ENCODE data around the gene STX10. TPM values are rescaled to one million over a fixed set of nuclear protein-coding genes. Genes with fewer than 3 reads are reported as not detected.
"Not testable (repeated sequence)": the region's sequence is repeated elsewhere in the genome, so short reads cannot be mapped to it uniquely, and the experiment has no call there.

STX10 gene
- total RNA-seq, 1 experiment from 2014 or later, result 63.3 TPM

DNA sequence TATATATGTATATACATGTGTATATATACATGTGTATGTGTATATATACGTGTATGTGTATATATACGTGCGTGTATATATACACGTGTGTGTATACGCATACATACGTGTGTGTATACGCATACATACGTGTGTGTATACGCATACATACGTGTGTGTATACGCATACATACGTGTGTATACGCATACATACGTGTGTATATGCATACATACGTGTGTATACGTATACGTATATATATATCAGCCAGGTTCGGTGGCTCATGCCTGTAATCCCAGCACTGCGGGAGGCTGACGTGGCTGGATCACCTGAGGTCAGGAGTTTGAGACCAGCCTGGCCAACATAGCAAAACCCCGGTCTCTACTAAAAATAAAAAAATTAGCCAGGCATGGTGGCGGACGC is 34.8 kb upstream of the STX10 start:
- POLR2A ChIA-PET (ENCODE audit: low non-redundant PET); DNase-seq (ENCODE audit: low spot score); H3K27me3 ChIP-seq (replicated peaks; ENCODE audit: insufficient read depth, low read depth, low read length, poor library complexity); intact Hi-C loops (cut with micrococcal nuclease; ENCODE audit: unreplicated experiment); CTCF ChIA-PET; H3K4me3 ChIP-seq (ENCODE audit: low read depth, low read length, poor library complexity, severe bottlenecking); H3K9me3 ChIP-seq (ENCODE audit: low read depth, low read length, poor library complexity, severe bottlenecking); H3K27ac ChIP-seq (ENCODE audit: low read depth, low read length, poor library complexity, severe bottlenecking); BruUV-seq (replicated peaks); H3K36me3 ChIP-seq (ENCODE audit: insufficient read depth, low read length, poor library complexity, severe bottlenecking): not testable (repeated sequence)
- peaks cover 12% of the 10 kb centered on the region for H3K4me1 ChIP-seq (ENCODE audit: insufficient read depth, low read length, poor library complexity, severe bottlenecking)

- H3K27ac ChIP-seq (ENCODE audit: low read depth, low read length, poor library complexity, severe bottlenecking), result peak overlapping the region; percentile 77
Measured at GRCh38 chr19:13181747-13182388, 31.7 kb upstream of the STX10 start.

GRCh38 chr19:13178291-13178690 is 28.1 kb upstream of the STX10 start:
- CTCF ChIA-PET, result interaction anchor here (1.1 kb wide), 1 partner anchor 201 kb away, joined by 3 read pairs; no protein-coding TSS in a partner anchor
- DNase-seq (ENCODE audit: low spot score); POLR2A ChIA-PET (ENCODE audit: low non-redundant PET); intact Hi-C loops (cut with micrococcal nuclease; ENCODE audit: unreplicated experiment); H3K36me3 ChIP-seq (ENCODE audit: insufficient read depth, low read length, poor library complexity, severe bottlenecking); H3K9me3 ChIP-seq (ENCODE audit: low read depth, low read length, poor library complexity, severe bottlenecking); H3K27me3 ChIP-seq (replicated peaks; ENCODE audit: insufficient read depth, low read depth, low read length, poor library complexity); H3K27ac ChIP-seq (ENCODE audit: low read depth, low read length, poor library complexity, severe bottlenecking); BruUV-seq (replicated peaks); H3K4me3 ChIP-seq (ENCODE audit: low read depth, low read length, poor library complexity, severe bottlenecking): not testable (repeated sequence)
- H3K4me1 ChIP-seq (ENCODE audit: insufficient read depth, low read length, poor library complexity, severe bottlenecking), result peaks cover 21% of the 10 kb centered on the region

More at GRCh38 chr19:13181747-13182388, 31.7 kb upstream of the STX10 start:
- BruUV-seq (replicated peaks), result no TSS peak
- H3K4me1 ChIP-seq (ENCODE audit: insufficient read depth, low read length, poor library complexity, severe bottlenecking), result peaks cover 12% of the 10 kb centered on the region
- intact Hi-C loops (cut with micrococcal nuclease; ENCODE audit: unreplicated experiment), result no loop called here
- POLR2A ChIA-PET (ENCODE audit: low non-redundant PET), result interaction anchor here (0.6 to 0.7 kb wide), 3 partner anchors 10 to 64 kb away, joined by 8 to 14 read pairs (median 13); no protein-coding TSS in a partner anchor
- H3K4me3 ChIP-seq (ENCODE audit: low read depth, low read length, poor library complexity, severe bottlenecking), result no peak overlapping the region
- peak; percentile 57 for DNase-seq (ENCODE audit: low spot score)
- H3K9me3 ChIP-seq (ENCODE audit: low read depth, low read length, poor library complexity, severe bottlenecking), result no peaks in the 10 kb centered on the region
- no peaks in the 10 kb centered on the region for H3K36me3 ChIP-seq (ENCODE audit: insufficient read depth, low read length, poor library complexity, severe bottlenecking)
- TF ChIP-seq EZH2 (IDR thresholded peaks at IDR 0.05; ENCODE audit: borderline replicate concordance, low read depth, low read length, poor library complexity, severe bottlenecking), result no peak
- no peak for TF ChIP-seq CTCF (conservative IDR thresholded peaks at IDR 0.05; ENCODE audit: low read depth, low read length)
- no peaks in the 10 kb centered on the region for H3K27me3 ChIP-seq (replicated peaks; ENCODE audit: insufficient read depth, low read depth, low read length, poor library complexity)
- CTCF ChIA-PET, result no interaction called here

DNA sequence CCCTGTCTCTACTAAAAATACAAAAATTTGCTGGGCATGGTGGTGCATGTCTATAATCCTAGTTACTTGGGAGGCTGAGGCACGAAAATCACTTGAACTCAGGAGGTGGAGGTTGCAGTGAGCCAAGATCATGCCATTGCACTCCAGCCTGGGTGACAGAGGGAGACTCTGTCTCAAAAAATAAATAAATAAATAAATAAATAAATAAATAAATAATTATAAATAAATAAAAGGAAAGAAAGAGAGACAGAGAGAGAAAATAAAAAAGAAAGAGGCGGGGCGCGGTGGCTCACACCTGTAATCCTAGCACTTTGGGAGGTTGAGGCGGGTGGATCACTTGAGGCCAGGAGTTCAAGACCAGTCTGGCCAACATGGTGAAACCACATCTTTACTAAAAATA is 27.4 kb upstream of the STX10 start:
- CTCF ChIA-PET, result interaction anchor here (1.1 kb wide), 1 partner anchor 201 kb away, joined by 3 read pairs; no protein-coding TSS in a partner anchor
- H3K27me3 ChIP-seq (replicated peaks; ENCODE audit: insufficient read depth, low read depth, low read length, poor library complexity); H3K9me3 ChIP-seq (ENCODE audit: low read depth, low read length, poor library complexity, severe bottlenecking); POLR2A ChIA-PET (ENCODE audit: low non-redundant PET); DNase-seq (ENCODE audit: low spot score); H3K27ac ChIP-seq (ENCODE audit: low read depth, low read length, poor library complexity, severe bottlenecking); BruUV-seq (replicated peaks); H3K36me3 ChIP-seq (ENCODE audit: insufficient read depth, low read length, poor library complexity, severe bottlenecking); H3K4me3 ChIP-seq (ENCODE audit: low read depth, low read length, poor library complexity, severe bottlenecking); intact Hi-C loops (cut with micrococcal nuclease; ENCODE audit: unreplicated experiment): not testable (repeated sequence)
- H3K4me1 ChIP-seq (ENCODE audit: insufficient read depth, low read length, poor library complexity, severe bottlenecking), result peaks cover 25% of the 10 kb centered on the region

Data from A673 (cell line).